Subcutaneous adipose tissue (tissue), 4 donors: ENCODE data around the gene GDAP2. TPM values are rescaled to one million over a fixed set of nuclear protein-coding genes. Genes with fewer than 3 reads are reported as not detected.

ENCODE experiments used
- CTCF ChIP-seq: fragments of 450-650 bp; IDR thresholded peaks from one replicate; pipeline ENCODE4 v1.5.1; 2016; ENCODE audit warnings: low read depth, mild to moderate bottlenecking, control low read depth, antibody characterized with exemption, moderate library complexity
- total RNA-seq, 4 donors: library from RNA; depleted of rRNA; stranded (reverse); fragments of >200 nt; gene quantifications; one replicate each; pipeline ENCODE4 v1.1.0, GENCODE V29; 2016

The GDAP2 gene
- total RNA-seq, 4 donors from 2014 or later = 31.0 to 47.6 (median 34.3) TPM

- no peak for TF ChIP-seq CTCF
Observed at GRCh38 chr1:117902944-117903343, 26.5 kb downstream of the GDAP2 start.

GRCh38 chr1:117899801-117900200 is 29.6 kb downstream of the GDAP2 start:
- TF ChIP-seq CTCF = no peak

GRCh38 chr1:117897551-117897950 is 31.9 kb downstream of the GDAP2 start:
- no peak for TF ChIP-seq CTCF

- no peak for TF ChIP-seq CTCF
Observed at GRCh38 chr1:117895482-117896114, 33.8 kb downstream of the GDAP2 start.

GRCh38 chr1:117894078-117894477 is 35.3 kb downstream of the GDAP2 start:
- no peak for TF ChIP-seq CTCF

GRCh38 chr1:117892512-117892911 is 36.9 kb downstream of the GDAP2 start:
- no peak for TF ChIP-seq CTCF

- no peak for TF ChIP-seq CTCF
Observed at GRCh38 chr1:117890452-117890851, 39.0 kb downstream of the GDAP2 start.
